ENCODE data around the gene S100A6. TPM values are rescaled to one million over a fixed set of nuclear protein-coding genes. Genes with fewer than 3 reads are reported as not detected.

The S100A6 gene
- total RNA-seq, 1 experiment from 2014 or later = 1,633 TPM

- DNase-seq (ENCODE audit: low read depth, low spot score) (peak; percentile 56), ATAC-seq (peak; percentile 82)
- Histone ChIP-seq H3K36me3 (ENCODE audit: control insufficient read depth in 1 of 2, insufficient read depth in 2 of 2, low read length in 2 of 2) (no peaks in the 10 kb centered on the region), H3K79me2 (ENCODE audit: insufficient read depth, low read length) (no peaks in the 10 kb centered on the region), H4K20me1 (ENCODE audit: insufficient read depth) (no peaks in the 10 kb centered on the region), H3K4me2 (ENCODE audit: low read length) (no peak overlapping the region), H3K9me3 (ENCODE audit: control insufficient read depth in 1 of 2, insufficient read depth in 1 of 2, low read depth in 1 of 2, low read length in 2 of 2) (no peaks in the 10 kb centered on the region), H3K4me3 (replicated peaks in 1 of 2; ENCODE audit: low read depth in 1 of 2, low read length in 2 of 2) (no peak overlapping the region), H3K9ac (ENCODE audit: low read length) (no peak overlapping the region), H3K27ac (ENCODE audit: low read depth, low read length) (no peak overlapping the region), H2AFZ (ENCODE audit: low read depth, low read length, poor library complexity, severe bottlenecking) (no peak overlapping the region), H3K27me3 (ENCODE audit: insufficient read depth, low read length) (0 out of 2 replicates have a peak, but pooled peaks cover 3% of the 10 kb centered on the region), H3K4me1 (ENCODE audit: control insufficient read depth in 1 of 2, insufficient read depth in 2 of 2, low read length in 2 of 2) (peaks cover 3 to 20% of the 10 kb centered on the region in 2 experiments; a peak in 3 of 4 replicates), H3K9me2 (ENCODE audit: insufficient read depth) (no peaks in the 10 kb centered on the region)
- TF ChIP-seq, protein P1, sequence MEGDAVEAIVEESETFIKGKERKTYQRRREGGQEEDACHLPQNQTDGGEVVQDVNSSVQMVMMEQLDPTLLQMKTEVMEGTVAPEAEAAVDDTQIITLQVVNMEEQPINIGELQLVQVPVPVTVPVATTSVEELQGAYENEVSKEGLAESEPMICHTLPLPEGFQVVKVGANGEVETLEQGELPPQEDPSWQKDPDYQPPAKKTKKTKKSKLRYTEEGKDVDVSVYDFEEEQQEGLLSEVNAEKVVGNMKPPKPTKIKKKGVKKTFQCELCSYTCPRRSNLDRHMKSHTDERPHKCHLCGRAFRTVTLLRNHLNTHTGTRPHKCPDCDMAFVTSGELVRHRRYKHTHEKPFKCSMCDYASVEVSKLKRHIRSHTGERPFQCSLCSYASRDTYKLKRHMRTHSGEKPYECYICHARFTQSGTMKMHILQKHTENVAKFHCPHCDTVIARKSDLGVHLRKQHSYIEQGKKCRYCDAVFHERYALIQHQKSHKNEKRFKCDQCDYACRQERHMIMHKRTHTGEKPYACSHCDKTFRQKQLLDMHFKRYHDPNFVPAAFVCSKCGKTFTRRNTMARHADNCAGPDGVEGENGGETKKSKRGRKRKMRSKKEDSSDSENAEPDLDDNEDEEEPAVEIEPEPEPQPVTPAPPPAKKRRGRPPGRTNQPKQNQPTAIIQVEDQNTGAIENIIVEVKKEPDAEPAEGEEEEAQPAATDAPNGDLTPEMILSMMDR (IDR thresholded peaks at IDR 0.05 in 2 of 3, conservative IDR thresholded peaks at IDR 0.05 in 1 of 3; ENCODE audit: borderline replicate concordance in 1 of 3, insufficient read depth in 1 of 3, low read depth in 2 of 3, low read length in 2 of 3) = peak; percentile 82 to 97 (median 92)
- TF ChIP-seq SRF (IDR thresholded peaks at IDR 0.05; ENCODE audit: low read depth) (no peak), EZH2phosphoT487 (IDR thresholded peaks at IDR 0.05; ENCODE audit: borderline replicate concordance) (no peak), RAD21 (IDR thresholded peaks at IDR 0.05; ENCODE audit: low read depth) (peak; percentile 95)
- BruUV-seq (replicated peaks) = no TSS peak
- ChIA-PET POLR2A (no interaction called here), RAD21 (ENCODE audit: low non-redundant PET in 1 of 2, low total read pairs in 2 of 2, uncharacterized antibody in 2 of 2, unreplicated experiment in 2 of 2) (interaction anchor here (0.6 to 2.3 kb wide), 3 partner anchors 140 to 141 kb away, joined by 3 to 21 read pairs (median 7); no protein-coding TSS in a partner anchor), CTCF (interaction anchor here (0.6 to 6.1 kb wide), 18 partner anchors 11 to 214 kb away, joined by 3 to 133 read pairs (median 4); partner anchors contain the start of genes PGLYRP3, PGLYRP4 and S100A9)
- intact Hi-C loops (cut with micrococcal nuclease) = loop anchor here (1.0 to 5.0 kb wide), 3 partner anchors 30 to 143 kb away; no protein-coding TSS in a partner anchor
Observed at GRCh38 chr1:153494976-153495535, 40.7 kb downstream of the S100A6 start.

- ChIA-PET CTCF (interaction anchor here (1.7 to 6.1 kb wide), 2 partner anchors 9 to 140 kb away, joined by 4 to 133 read pairs; no protein-coding TSS in a partner anchor), RAD21 (ENCODE audit: low non-redundant PET in 1 of 2, low total read pairs in 2 of 2, uncharacterized antibody in 2 of 2, unreplicated experiment in 2 of 2) (interaction anchor here in 1 of 2 experiments (2.3 kb wide), 1 partner anchor 140 kb away, joined by 21 read pairs; no protein-coding TSS in a partner anchor), POLR2A (no interaction called here)
- Histone ChIP-seq H3K27ac (ENCODE audit: low read depth, low read length) (no peak overlapping the region), H3K36me3 (ENCODE audit: control insufficient read depth in 1 of 2, insufficient read depth in 2 of 2, low read length in 2 of 2) (no peaks in the 10 kb centered on the region), H3K4me3 (replicated peaks in 1 of 2; ENCODE audit: low read depth in 1 of 2, low read length in 2 of 2) (no peak overlapping the region), H3K79me2 (ENCODE audit: insufficient read depth, low read length) (no peaks in the 10 kb centered on the region), H3K9me2 (ENCODE audit: insufficient read depth) (no peaks in the 10 kb centered on the region), H3K27me3 (ENCODE audit: insufficient read depth, low read length) (no peaks in the 10 kb centered on the region), H3K9me3 (ENCODE audit: control insufficient read depth in 1 of 2, insufficient read depth in 1 of 2, low read depth in 1 of 2, low read length in 2 of 2) (no peaks in the 10 kb centered on the region), H4K20me1 (ENCODE audit: insufficient read depth) (no peaks in the 10 kb centered on the region), H2AFZ (ENCODE audit: low read depth, low read length, poor library complexity, severe bottlenecking) (no peak overlapping the region), H3K4me2 (ENCODE audit: low read length) (no peak overlapping the region), H3K4me1 (ENCODE audit: control insufficient read depth in 1 of 2, insufficient read depth in 2 of 2, low read length in 2 of 2) (peaks cover 3 to 28% of the 10 kb centered on the region in 2 experiments; a peak in 3 of 4 replicates), H3K9ac (ENCODE audit: low read length) (no peak overlapping the region)
- ATAC-seq (no peak), DNase-seq (ENCODE audit: low read depth, low spot score) (no peak)
- intact Hi-C loops (cut with micrococcal nuclease) = no loop called here
- BruUV-seq (replicated peaks) = no TSS peak
- no peak for TF ChIP-seq SIN3A (IDR thresholded peaks at IDR 0.05; ENCODE audit: low read depth)
- no peak for TF ChIP-seq CBX3 (IDR thresholded peaks at IDR 0.05; ENCODE audit: low read depth)
- TF ChIP-seq, protein P1 (IDR thresholded peaks at IDR 0.05 in 2 of 3, conservative IDR thresholded peaks at IDR 0.05 in 1 of 3; ENCODE audit: borderline replicate concordance in 1 of 3, insufficient read depth in 1 of 3, low read depth in 2 of 3, low read length in 2 of 3) = no peak
- TF ChIP-seq, protein P2, sequence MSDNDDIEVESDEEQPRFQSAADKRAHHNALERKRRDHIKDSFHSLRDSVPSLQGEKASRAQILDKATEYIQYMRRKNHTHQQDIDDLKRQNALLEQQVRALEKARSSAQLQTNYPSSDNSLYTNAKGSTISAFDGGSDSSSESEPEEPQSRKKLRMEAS (IDR thresholded peaks at IDR 0.05) = no peak
- TF ChIP-seq EZH2phosphoT487 (IDR thresholded peaks at IDR 0.05; ENCODE audit: borderline replicate concordance) = no peak
- TF ChIP-seq, protein P3, sequence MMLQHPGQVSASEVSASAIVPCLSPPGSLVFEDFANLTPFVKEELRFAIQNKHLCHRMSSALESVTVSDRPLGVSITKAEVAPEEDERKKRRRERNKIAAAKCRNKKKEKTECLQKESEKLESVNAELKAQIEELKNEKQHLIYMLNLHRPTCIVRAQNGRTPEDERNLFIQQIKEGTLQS (IDR thresholded peaks at IDR 0.05) = no peak
- TF ChIP-seq CEBPB (IDR thresholded peaks at IDR 0.05; ENCODE audit: low read depth) = no peak
- no peak for TF ChIP-seq POLR2A (IDR thresholded peaks at IDR 0.05; ENCODE audit: borderline replicate concordance, extremely low read depth, insufficient read depth, insufficient read length)
- no peak for TF ChIP-seq JUND (IDR thresholded peaks at IDR 0.05)
- no peak for TF ChIP-seq SP1 (IDR thresholded peaks at IDR 0.05; ENCODE audit: low read depth)
- no peak for TF ChIP-seq FOSL1 (IDR thresholded peaks at IDR 0.05; ENCODE audit: low read depth)
- no peak for TF ChIP-seq RAD21 (IDR thresholded peaks at IDR 0.05; ENCODE audit: low read depth)
- no peak for TF ChIP-seq ZNF274 (IDR thresholded peaks at IDR 0.05; ENCODE audit: low read depth, low read length)
Observed at GRCh38 chr1:153493343-153493960, 42.3 kb downstream of the S100A6 start.

Data from HCT116 (cell line).